Cardiac septum (tissue), 1 donor: ENCODE measurements around the gene PKN3. TPM values are rescaled to one million over a fixed set of nuclear protein-coding genes. Genes with fewer than 3 reads are reported as not detected.
A peak's percentile ranks its signal among the peaks of the same experiment; 100 is the strongest.

Experiments used
- DNase-seq: peaks from one replicate; pipeline ENCODE4 v3.0.0-alpha.2; 2020; ENCODE audit warnings: low spot score
- intact Hi-C: fragments of 100-400 bp; cut with DNase I; formaldehyde crosslinking; loops from one replicate; pipeline ENCODE4 v1.14.0; 2022
- total RNA-seq: library from RNA; stranded (reverse); fragmentation: NEBNext Ultra II Directional; extraction: Animal tissue kit (Norgen Biotek cat#: 25700); gene quantifications from one replicate; pipeline ENCODE4 v1.2.1, GENCODE V29; 2021
- donor health status: DM: no; HTN: no; CAD: no.

The PKN3 gene
- total RNA-seq, 1 donor from 2014 or later: 6.2 TPM

- intact Hi-C loops: no loop called here
- no peak for DNase-seq
Measured at GRCh38 chr9:128713941-128714573, 11.8 kb downstream of the PKN3 start.

- no peak for DNase-seq
- intact Hi-C loops: no loop called here
Measured at GRCh38 chr9:128714586-128715435, 12.5 kb downstream of the PKN3 start.

GRCh38 chr9:128715436-128715750 is 13.1 kb downstream of the PKN3 start:
- DNase-seq: no peak
- intact Hi-C loops: no loop called here

GRCh38 chr9:128716581-128717254 is 14.4 kb downstream of the PKN3 start:
- intact Hi-C loops: no loop called here
- DNase-seq: no peak

GRCh38 chr9:128718047-128718446 is 15.7 kb downstream of the PKN3 start:
- no peak for DNase-seq
- intact Hi-C loops: no loop called here

- DNase-seq: no peak
- intact Hi-C loops: no loop called here
Measured at GRCh38 chr9:128718475-128718874, 16.2 kb downstream of the PKN3 start.

- intact Hi-C loops: no loop called here
- no peak for DNase-seq
Measured at GRCh38 chr9:128719919-128720605, 17.8 kb downstream of the PKN3 start.

GRCh38 chr9:128720841-128721486 is 18.7 kb downstream of the PKN3 start:
- DNase-seq: no peak
- intact Hi-C loops: no loop called here

- intact Hi-C loops: no loop called here
- DNase-seq: no peak
Measured at GRCh38 chr9:128721487-128722010, 19.2 kb downstream of the PKN3 start.

- intact Hi-C loops: no loop called here
- DNase-seq: no peak
Measured at GRCh38 chr9:128722380-128723351, 20.4 kb downstream of the PKN3 start.

GRCh38 chr9:128723352-128723865 is 21.1 kb downstream of the PKN3 start:
- intact Hi-C loops: no loop called here

GRCh38 chr9:128723866-128724743 is 21.8 kb downstream of the PKN3 start, which contains the start of gene ZDHHC12:
ZDHHC12 (minus strand) TSS chr9:128724127; CDS start chr9:128724093, 34 bp downstream.
- intact Hi-C loops: no loop called here

More at GRCh38 chr9:128723352-128723865, 21.1 kb downstream of the PKN3 start:
- no peak for DNase-seq

GRCh38 chr9:128724744-128725211 is 22.5 kb downstream of the PKN3 start:
- peak; percentile 87 for DNase-seq
- intact Hi-C loops: no loop called here

More at GRCh38 chr9:128723866-128724743, 21.8 kb downstream of the PKN3 start, which contains the start of gene ZDHHC12:
- peak; percentile 98 for DNase-seq

GRCh38 chr9:128727640-128728248 is 25.4 kb downstream of the PKN3 start:
- no peak for DNase-seq
- intact Hi-C loops: no loop called here

GRCh38 chr9:128728298-128728697 is 26.0 kb downstream of the PKN3 start:
- intact Hi-C loops: no loop called here
- DNase-seq: no peak

- DNase-seq: no peak
- intact Hi-C loops: no loop called here
Measured at GRCh38 chr9:128729302-128729701, 27.0 kb downstream of the PKN3 start.
